Cardiac muscle cell (in vitro differentiated cells and primary cell): ENCODE measurements around the gene OST4. TPM values are rescaled to one million over a fixed set of nuclear protein-coding genes. Genes with fewer than 3 reads are reported as not detected.

Experiments used
- DNase-seq, 2 donors: peaks; one replicate each; pipeline versions ENCODE4 v3.0.0 to v3.0.0-alpha.2; 2010 to 2017; ENCODE audit warnings: low read depth in 1 of 2, low spot score in 1 of 2
- H3K27ac ChIP-seq: fragments of 200-600 bp; sonication (generic); 2 replicates; pipeline ENCODE4 v1.5.1; 2016
- H3K27me3 ChIP-seq: fragments of 200-600 bp; sonication (generic); 2 replicates; pipeline ENCODE4 v1.6.0; 2016; ENCODE audit warnings: control low read depth
- H3K36me3 ChIP-seq: fragments of 200-600 bp; sonication (generic); 2 replicates; pipeline ENCODE4 v1.5.1; 2016; ENCODE audit warnings: control low read depth
- H3K4me1 ChIP-seq: fragments of 200-600 bp; sonication (generic); 2 replicates; pipeline ENCODE4 v1.8.1; 2017; ENCODE audit warnings: low read depth, mild to moderate bottlenecking, mixed run types
- H3K4me3 ChIP-seq: fragments of 200-600 bp; sonication (generic); 2 replicates; pipeline ENCODE4 v1.5.1; 2016; ENCODE audit warnings: mild to moderate bottlenecking
- H3K9me3 ChIP-seq: fragments of 200-600 bp; sonication (generic); 2 replicates; pipeline ENCODE4 v1.5.1; 2017; ENCODE audit warnings: low read depth, mild to moderate bottlenecking, control low read depth
- CTCF ChIP-seq: IDR thresholded peaks from 2 replicates; pipeline ENCODE4 v1.5.1; 2012; ENCODE audit warnings: low read depth, mild to moderate bottlenecking, low read length
- polyA plus RNA-seq: library from polyadenylated mRNA; unstranded; fragments of >200 nt; fragmentation: Nextera tagmentation; extraction: Ambion mirVana; gene quantifications from 2 replicates; pipeline ENCODE4 v1.2.1, GENCODE V29; 2016
- total RNA-seq: library from RNA; depleted of rRNA; stranded (reverse); fragments of >200 nt; gene quantifications from 2 replicates; pipeline ENCODE4 v1.2.3, GENCODE V29; 2016

The OST4 gene
- total and polyA plus RNA-seq, 2 experiments from 2014 or later, result 289 to 779 TPM

DNA sequence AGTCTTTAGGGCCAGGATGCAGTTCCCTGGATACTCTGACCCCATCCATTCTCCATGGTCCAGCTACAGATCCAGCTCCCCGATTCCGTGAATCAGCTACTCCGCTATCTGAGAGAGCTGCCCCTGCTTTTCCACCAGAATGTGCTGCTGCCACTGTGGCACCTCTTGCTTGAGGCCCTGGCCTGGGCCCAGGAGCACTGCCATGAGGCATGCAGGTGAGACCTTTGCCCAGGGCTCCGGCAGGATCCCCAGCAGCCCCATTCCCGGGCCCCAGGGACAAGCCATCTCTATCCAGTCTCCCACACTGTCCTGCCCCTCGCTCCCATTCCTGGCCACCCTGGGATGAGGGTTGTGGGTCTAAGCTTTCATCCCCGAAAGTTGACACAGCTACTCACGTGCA is 31.2 kb downstream of the OST4 start:
- no peak overlapping the region for H3K4me3 ChIP-seq
- H3K36me3 ChIP-seq, result peaks cover 34% of the 10 kb centered on the region
- no peak overlapping the region for H3K27ac ChIP-seq
- H3K9me3 ChIP-seq, result no peaks in the 10 kb centered on the region
- no peak for TF ChIP-seq CTCF
- H3K27me3 ChIP-seq, result no peaks in the 10 kb centered on the region
- no peaks in the 10 kb centered on the region for H3K4me1 ChIP-seq
- DNase-seq, result no peak

DNA sequence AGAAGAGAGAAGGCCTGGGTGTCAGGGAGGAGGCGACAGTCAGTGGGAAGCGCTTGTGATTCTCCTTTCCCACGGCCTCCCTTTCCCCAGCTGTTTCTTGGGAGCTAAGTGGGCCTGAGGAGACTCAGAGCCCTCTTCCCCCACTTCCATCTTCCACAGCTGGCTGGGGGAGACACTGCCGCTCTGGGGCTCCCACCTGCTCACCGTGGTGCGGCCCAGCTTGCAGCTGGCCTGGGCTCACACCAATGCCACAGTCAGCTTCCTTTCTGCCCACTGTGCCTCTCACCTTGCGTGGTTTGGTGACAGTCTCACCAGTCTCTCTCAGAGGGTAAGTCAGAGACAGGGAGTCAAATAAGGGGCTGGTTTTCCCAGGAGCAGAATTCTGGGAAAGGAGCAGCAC is 31.6 kb downstream of the OST4 start:
- no peak overlapping the region for H3K4me3 ChIP-seq

GRCh38 chr2:27039426-27039825 is 32.0 kb downstream of the OST4 start:
- H3K36me3 ChIP-seq, result peaks cover 41% of the 10 kb centered on the region

More for the DNA sequence above, 31.6 kb downstream of the OST4 start:
- Histone ChIP-seq H3K27me3 (no peaks in the 10 kb centered on the region), H3K9me3 (no peaks in the 10 kb centered on the region), H3K36me3 (peaks cover 38% of the 10 kb centered on the region), H3K27ac (no peak overlapping the region), H3K4me1 (no peaks in the 10 kb centered on the region)
- TF ChIP-seq CTCF, result no peak
- no peak for DNase-seq

GRCh38 chr2:27038631-27039339 is 32.7 kb downstream of the OST4 start:
- H3K4me3 ChIP-seq, result no peak overlapping the region
- peaks cover 41% of the 10 kb centered on the region for H3K36me3 ChIP-seq
- H3K27me3 ChIP-seq, result no peaks in the 10 kb centered on the region
- no peak overlapping the region for H3K27ac ChIP-seq
- no peaks in the 10 kb centered on the region for H3K9me3 ChIP-seq
- TF ChIP-seq CTCF, result no peak
- no peak for DNase-seq
- peaks cover 1% of the 10 kb centered on the region for H3K4me1 ChIP-seq

More at GRCh38 chr2:27039426-27039825, 32.0 kb downstream of the OST4 start:
- Histone ChIP-seq H3K4me3 (no peak overlapping the region), H3K4me1 (no peaks in the 10 kb centered on the region), H3K27me3 (no peaks in the 10 kb centered on the region), H3K27ac (no peak overlapping the region), H3K9me3 (no peaks in the 10 kb centered on the region)
- TF ChIP-seq CTCF, result no peak
- no peak for DNase-seq

GRCh38 chr2:27038012-27038411 is 33.4 kb downstream of the OST4 start:
- peaks cover 5% of the 10 kb centered on the region for H3K4me1 ChIP-seq
- H3K27ac ChIP-seq, result no peak overlapping the region
- H3K4me3 ChIP-seq, result no peak overlapping the region
- H3K27me3 ChIP-seq, result no peaks in the 10 kb centered on the region
- TF ChIP-seq CTCF, result no peak
- DNase-seq, result no peak
- H3K9me3 ChIP-seq, result no peaks in the 10 kb centered on the region
- peaks cover 41% of the 10 kb centered on the region for H3K36me3 ChIP-seq
